ENCODE data around the gene AUH. TPM values are rescaled to one million over a fixed set of nuclear protein-coding genes. Genes with fewer than 3 reads are reported as not detected.

Gene AUH
- total RNA-seq, 2 experiments from 2014 or later: 15.5 to 15.6 TPM

GRCh38 chr9:91239367-91240111 is 122.2 kb downstream of the AUH start:
- ChIA-PET POLR2A (no interaction called here), CTCF (interaction anchor here (1.9 kb wide), 1 partner anchor 14 kb away, joined by 8 read pairs; no protein-coding TSS in a partner anchor)
- Mint-ChIP-seq H3K36me3 (ENCODE audit: low read depth) (peaks cover 2% of the 10 kb centered on the region), H3K27ac (no peak overlapping the region), H3K27me3 (ENCODE audit: low read depth) (no peaks in the 10 kb centered on the region), H3K4me1 (ENCODE audit: low read depth) (peaks cover 10% of the 10 kb centered on the region), H3K9me3 (ENCODE audit: insufficient read depth) (no peaks in the 10 kb centered on the region), H3K4me3 (no peak overlapping the region)
- no peak for ATAC-seq
- DNase-seq: no peak

GRCh38 chr9:91234523-91234922 is 127.2 kb downstream of the AUH start:
- no peaks in the 10 kb centered on the region for H3K36me3 Mint-ChIP-seq (ENCODE audit: low read depth)
- DNase-seq (peak; percentile 38), ATAC-seq (no peak)
- H3K27me3 Mint-ChIP-seq (ENCODE audit: low read depth): no peaks in the 10 kb centered on the region
- no peak overlapping the region for H3K27ac Mint-ChIP-seq
- no peaks in the 10 kb centered on the region for H3K9me3 Mint-ChIP-seq (ENCODE audit: insufficient read depth)
- no peak overlapping the region for H3K4me3 Mint-ChIP-seq
- CTCF ChIA-PET: no interaction called here
- H3K4me1 Mint-ChIP-seq (ENCODE audit: low read depth): no peaks in the 10 kb centered on the region
- POLR2A ChIA-PET: no interaction called here

- no peaks in the 10 kb centered on the region for H3K9me3 Mint-ChIP-seq (ENCODE audit: insufficient read depth)
- H3K36me3 Mint-ChIP-seq (ENCODE audit: low read depth): no peaks in the 10 kb centered on the region
- ChIA-PET CTCF (no interaction called here), POLR2A (no interaction called here)
- DNase-seq (no peak), ATAC-seq (no peak)
- H3K27ac Mint-ChIP-seq: no peak overlapping the region
- H3K27me3 Mint-ChIP-seq (ENCODE audit: low read depth): no peaks in the 10 kb centered on the region
- H3K4me1 Mint-ChIP-seq (ENCODE audit: low read depth): no peaks in the 10 kb centered on the region
- no peak overlapping the region for H3K4me3 Mint-ChIP-seq
Measured at GRCh38 chr9:91231619-91232018, 130.1 kb downstream of the AUH start.

- H3K27ac Mint-ChIP-seq: no peak overlapping the region
- ATAC-seq: no peak
- peaks cover 27% of the 10 kb centered on the region for H3K36me3 Mint-ChIP-seq (ENCODE audit: low read depth)
- no peak overlapping the region for H3K4me3 Mint-ChIP-seq
- H3K27me3 Mint-ChIP-seq (ENCODE audit: low read depth): no peaks in the 10 kb centered on the region
- peaks cover 8% of the 10 kb centered on the region for H3K4me1 Mint-ChIP-seq (ENCODE audit: low read depth)
- ChIA-PET POLR2A (no interaction called here), CTCF (no interaction called here)
- no peak for DNase-seq
- peaks cover 17% of the 10 kb centered on the region for H3K9me3 Mint-ChIP-seq (ENCODE audit: insufficient read depth)
Measured at GRCh38 chr9:91223000-91223399, 138.7 kb downstream of the AUH start.

GRCh38 chr9:91222457-91222856 is 139.3 kb downstream of the AUH start:
- Mint-ChIP-seq H3K36me3 (ENCODE audit: low read depth) (peaks cover 27% of the 10 kb centered on the region), H3K27ac (no peak overlapping the region), H3K4me3 (no peak overlapping the region), H3K9me3 (ENCODE audit: insufficient read depth) (peaks cover 17% of the 10 kb centered on the region), H3K4me1 (ENCODE audit: low read depth) (peaks cover 8% of the 10 kb centered on the region), H3K27me3 (ENCODE audit: low read depth) (no peaks in the 10 kb centered on the region)
- DNase-seq (no peak), ATAC-seq (no peak)
- CTCF ChIA-PET: interaction anchor here (0.7 kb wide), 1 partner anchor 211 kb away, joined by 3 read pairs; no protein-coding TSS in a partner anchor
- POLR2A ChIA-PET: no interaction called here

GRCh38 chr9:91221332-91221731 is 140.4 kb downstream of the AUH start:
- Mint-ChIP-seq H3K27me3 (ENCODE audit: low read depth) (no peaks in the 10 kb centered on the region), H3K36me3 (ENCODE audit: low read depth) (peaks cover 29% of the 10 kb centered on the region), H3K4me3 (no peak overlapping the region), H3K27ac (no peak overlapping the region), H3K4me1 (ENCODE audit: low read depth) (peaks cover 8% of the 10 kb centered on the region), H3K9me3 (ENCODE audit: insufficient read depth) (peaks cover 17% of the 10 kb centered on the region)
- ChIA-PET CTCF (interaction anchor here (1.0 kb wide), 1 partner anchor 16 kb away, joined by 3 read pairs; no protein-coding TSS in a partner anchor), POLR2A (no interaction called here)
- ATAC-seq (no peak), DNase-seq (no peak)

GRCh38 chr9:91220491-91221135 is 141.1 kb downstream of the AUH start:
- ChIA-PET CTCF (no interaction called here), POLR2A (no interaction called here)
- ATAC-seq (no peak), DNase-seq (no peak)
- H3K4me1 Mint-ChIP-seq (ENCODE audit: low read depth): peaks cover 8% of the 10 kb centered on the region
- H3K4me3 Mint-ChIP-seq: no peak overlapping the region
- peaks cover 30% of the 10 kb centered on the region for H3K36me3 Mint-ChIP-seq (ENCODE audit: low read depth)
- no peak overlapping the region for H3K27ac Mint-ChIP-seq
- H3K9me3 Mint-ChIP-seq (ENCODE audit: insufficient read depth): peaks cover 17% of the 10 kb centered on the region
- no peaks in the 10 kb centered on the region for H3K27me3 Mint-ChIP-seq (ENCODE audit: low read depth)

GRCh38 chr9:91220021-91220420 is 141.7 kb downstream of the AUH start:
- peaks cover 14% of the 10 kb centered on the region for H3K9me3 Mint-ChIP-seq (ENCODE audit: insufficient read depth)
- no peak overlapping the region for H3K4me3 Mint-ChIP-seq
- ATAC-seq: no peak
- peaks cover 32% of the 10 kb centered on the region for H3K36me3 Mint-ChIP-seq (ENCODE audit: low read depth)
- ChIA-PET POLR2A (no interaction called here), CTCF (no interaction called here)
- H3K27ac Mint-ChIP-seq: no peak overlapping the region
- H3K4me1 Mint-ChIP-seq (ENCODE audit: low read depth): peaks cover 7% of the 10 kb centered on the region
- DNase-seq: no peak
- H3K27me3 Mint-ChIP-seq (ENCODE audit: low read depth): no peaks in the 10 kb centered on the region

- Mint-ChIP-seq H3K36me3 (ENCODE audit: low read depth) (peaks cover 32% of the 10 kb centered on the region), H3K4me3 (no peak overlapping the region), H3K27ac (no peak overlapping the region), H3K27me3 (ENCODE audit: low read depth) (no peaks in the 10 kb centered on the region), H3K9me3 (ENCODE audit: insufficient read depth) (peaks cover 10% of the 10 kb centered on the region), H3K4me1 (ENCODE audit: low read depth) (peaks cover 2% of the 10 kb centered on the region)
- ATAC-seq (no peak), DNase-seq (no peak)
- CTCF ChIA-PET: no interaction called here
- POLR2A ChIA-PET: no interaction called here
Measured at GRCh38 chr9:91219557-91219956, 142.2 kb downstream of the AUH start.

- no peak overlapping the region for H3K27ac Mint-ChIP-seq
- no peaks in the 10 kb centered on the region for H3K9me3 Mint-ChIP-seq (ENCODE audit: insufficient read depth)
- no peak overlapping the region for H3K4me3 Mint-ChIP-seq
- DNase-seq (no peak), ATAC-seq (no peak)
- peaks cover 4% of the 10 kb centered on the region for H3K4me1 Mint-ChIP-seq (ENCODE audit: low read depth)
- H3K27me3 Mint-ChIP-seq (ENCODE audit: low read depth): no peaks in the 10 kb centered on the region
- ChIA-PET CTCF (no interaction called here), POLR2A (no interaction called here)
- peaks cover 30% of the 10 kb centered on the region for H3K36me3 Mint-ChIP-seq (ENCODE audit: low read depth)
Measured at GRCh38 chr9:91217388-91217787, 144.3 kb downstream of the AUH start.

GRCh38 chr9:91214867-91215266 is 146.9 kb downstream of the AUH start:
- no peak overlapping the region for H3K27ac Mint-ChIP-seq
- H3K4me1 Mint-ChIP-seq (ENCODE audit: low read depth): peaks cover 18% of the 10 kb centered on the region
- DNase-seq (no peak), ATAC-seq (no peak)
- no peaks in the 10 kb centered on the region for H3K9me3 Mint-ChIP-seq (ENCODE audit: insufficient read depth)
- ChIA-PET CTCF (no interaction called here), POLR2A (no interaction called here)
- no peaks in the 10 kb centered on the region for H3K27me3 Mint-ChIP-seq (ENCODE audit: low read depth)
- peaks cover 29% of the 10 kb centered on the region for H3K36me3 Mint-ChIP-seq (ENCODE audit: low read depth)
- H3K4me3 Mint-ChIP-seq: no peak overlapping the region

- CTCF ChIA-PET: no interaction called here
- Mint-ChIP-seq H3K27me3 (ENCODE audit: low read depth) (no peaks in the 10 kb centered on the region), H3K27ac (no peak overlapping the region), H3K36me3 (ENCODE audit: low read depth) (peaks cover 31% of the 10 kb centered on the region), H3K4me3 (no peak overlapping the region), H3K9me3 (ENCODE audit: insufficient read depth) (no peaks in the 10 kb centered on the region), H3K4me1 (ENCODE audit: low read depth) (peaks cover 21% of the 10 kb centered on the region)
- ATAC-seq (no peak), DNase-seq (no peak)
- POLR2A ChIA-PET: no interaction called here
Measured at GRCh38 chr9:91214086-91214485, 147.6 kb downstream of the AUH start.

Data from activated CD8-positive, alpha-beta T cell treated with anti-CD3 and anti-CD28 coated beads, Interleukin-2, amount 10 ng/mL, durations not matched to agents 7 days and 5 days (primary cell).